LNCaP clone FGC (cell line): ENCODE results near the gene HS3ST4.

Experiments
- DNase-seq: peaks from one replicate; pipeline ENCODE4 v3.0.0-alpha.2; 2011; ENCODE audit warnings: low read depth
- H3K4me3 ChIP-seq: 2 replicates; pipeline ENCODE4 v1.5.1; 2011; ENCODE audit warnings: mild to moderate bottlenecking, low read depth, low read length, control low read depth
- CTCF ChIP-seq: IDR thresholded peaks from 2 replicates; pipeline ENCODE4 v1.5.1; 2012; ENCODE audit warnings: mild to moderate bottlenecking; ENCODE audit not compliant: control insufficient read depth, insufficient read depth; ENCODE audit errors: extremely low read depth

Gene HS3ST4

GRCh38 chr16:26053889-26054288, 362.1 kb downstream of the HS3ST4 start:
- TF ChIP-seq CTCF, result no peak
- H3K4me3 ChIP-seq, result no peak overlapping the region
- DNase-seq, result no peak

DNA sequence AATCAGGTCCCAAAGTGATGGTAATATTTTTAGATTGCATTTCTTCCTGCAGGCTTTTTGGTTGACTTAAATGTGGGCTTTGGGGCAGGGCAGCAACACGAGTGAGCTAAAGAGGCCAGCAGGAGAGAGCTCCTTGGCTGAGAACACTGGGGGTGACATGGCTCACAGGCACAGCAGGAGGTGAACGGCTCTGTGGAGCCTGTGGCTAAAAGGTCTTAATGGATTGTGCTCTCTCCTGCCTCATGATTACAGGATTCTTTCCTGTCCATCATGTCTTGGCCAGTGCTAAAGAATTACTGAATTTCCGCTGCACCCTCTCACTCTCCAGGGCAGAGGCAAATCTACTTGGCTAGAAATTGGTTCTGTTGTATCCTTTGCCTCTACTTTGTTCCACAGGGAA, 366.6 kb downstream of the HS3ST4 start:
- no peak overlapping the region for H3K4me3 ChIP-seq
- no peak for DNase-seq
- no peak for TF ChIP-seq CTCF

DNA sequence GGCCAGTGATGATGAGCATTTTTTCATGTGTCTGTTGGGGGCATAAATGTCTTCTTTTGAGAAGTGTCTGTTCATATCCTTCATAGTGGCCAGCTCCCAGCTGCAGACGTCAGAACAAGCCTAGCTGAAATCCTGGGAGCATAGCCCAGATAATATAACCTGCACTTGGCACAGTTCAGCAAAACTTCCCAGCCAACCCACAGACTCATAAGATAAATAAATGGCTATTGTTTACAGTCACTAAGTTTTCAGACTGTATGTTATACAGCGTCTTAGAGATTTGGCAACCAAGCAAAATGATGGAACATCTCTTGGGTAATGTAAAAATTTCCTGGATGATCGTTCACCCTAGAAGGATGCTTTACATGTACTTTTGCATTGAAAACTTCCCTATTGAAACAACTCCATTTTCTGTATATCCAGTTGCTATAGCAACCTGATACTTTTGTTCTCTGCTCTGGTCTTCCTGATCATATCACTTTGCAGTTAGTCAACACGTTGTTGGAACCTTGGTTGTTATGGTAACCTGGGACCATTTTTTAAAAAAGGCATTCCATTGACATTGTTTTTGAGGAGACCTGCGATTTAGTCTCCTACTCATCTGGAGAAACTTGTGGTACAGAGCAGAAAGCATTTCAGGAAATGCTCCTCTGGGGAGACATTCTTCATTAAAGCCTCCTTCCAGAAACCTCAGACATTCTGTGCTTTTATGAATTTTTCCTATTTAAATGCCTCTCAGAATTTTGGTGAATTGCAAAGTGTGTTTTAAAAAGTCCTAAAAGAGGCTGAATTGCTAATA, 378.7 kb downstream of the HS3ST4 start:
- H3K4me3 ChIP-seq, result no peak overlapping the region
- no peak for DNase-seq
- TF ChIP-seq CTCF, result no peak

DNA sequence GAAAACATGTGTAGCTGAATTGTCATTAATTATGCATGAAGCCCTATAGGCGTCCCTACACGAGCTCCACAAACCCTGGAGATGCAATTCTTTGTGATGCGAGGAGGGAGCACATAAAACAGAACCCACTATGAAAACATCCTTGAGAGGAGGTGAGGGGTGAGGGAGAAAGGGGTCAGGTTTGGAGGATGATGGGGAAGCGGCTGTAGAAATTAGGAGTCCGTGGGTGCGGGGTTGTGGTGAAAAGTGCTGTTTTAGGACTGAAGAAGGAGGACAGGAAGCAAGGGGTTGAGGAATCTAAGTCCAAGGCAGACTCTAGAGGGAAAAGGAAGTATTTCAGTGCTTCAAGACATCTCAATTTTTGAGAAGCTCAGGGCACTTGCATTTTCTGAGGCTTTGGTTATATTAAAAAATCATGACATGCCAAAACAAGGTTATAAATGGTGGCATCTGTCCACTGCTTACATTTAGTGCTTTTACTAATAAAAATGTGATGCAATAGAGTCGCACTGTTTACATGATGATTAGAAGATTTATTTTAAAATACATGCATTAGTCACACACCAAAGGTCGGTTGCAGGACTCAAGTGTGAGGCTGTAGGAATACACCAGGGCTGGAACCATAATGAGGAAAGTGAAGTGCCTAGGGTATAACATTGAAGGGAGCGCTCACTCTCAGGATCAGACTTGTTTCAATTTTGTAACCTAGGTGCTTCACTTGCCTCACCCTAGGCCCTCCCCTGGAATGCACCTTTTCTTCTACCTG, 379.5 kb downstream of the HS3ST4 start:
- DNase-seq, result no peak
- no peak overlapping the region for H3K4me3 ChIP-seq
- no peak for TF ChIP-seq CTCF

- TF ChIP-seq CTCF, result no peak
- no peak overlapping the region for H3K4me3 ChIP-seq
- DNase-seq, result no peak
Observed at GRCh38 chr16:26078716-26079355, 387.1 kb downstream of the HS3ST4 start.

GRCh38 chr16:26087091-26087490, 395.3 kb downstream of the HS3ST4 start:
- H3K4me3 ChIP-seq, result no peak overlapping the region
- no peak for TF ChIP-seq CTCF
- no peak for DNase-seq
